Mucosa of descending colon (tissue), 3 donors: ENCODE data around the gene CXCL8. TPM values are rescaled to one million over a fixed set of nuclear protein-coding genes. Genes with fewer than 3 reads are reported as not detected.

ENCODE experiments used
- ATAC-seq: fragments of 200-7000 bp; cut with Tn5 transposase; one replicate; pipeline ENCODE4 v1.9.1; 2020; ENCODE audit warnings: mild to moderate bottlenecking, moderate library complexity
- DNase-seq, 3 donors: peaks; one replicate each; pipeline ENCODE4 v3.0.0-alpha.2; 2020
- H3K36me3 ChIP-seq: fragments of 200-600 bp; one replicate; pipeline ENCODE4 v1.8.0; 2021; ENCODE audit warnings: low read depth, mild to moderate bottlenecking
- H3K4me1 ChIP-seq: fragments of 200-600 bp; one replicate; pipeline ENCODE4 v1.8.0; 2021; ENCODE audit warnings: low read depth, mild to moderate bottlenecking
- H3K4me3 ChIP-seq: fragments of 200-600 bp; one replicate; pipeline ENCODE4 v1.8.0; 2021; ENCODE audit warnings: mild to moderate bottlenecking
- H3K9me3 ChIP-seq: fragments of 200-600 bp; one replicate; pipeline ENCODE4 v1.8.0; 2021; ENCODE audit warnings: mild to moderate bottlenecking
- CTCF ChIP-seq: fragments of 200-600 bp; IDR thresholded peaks from one replicate; pipeline ENCODE4 v1.8.0; 2022; ENCODE audit warnings: antibody characterized with exemption, mild to moderate bottlenecking
- intact Hi-C, 2 donors: fragments of 100-400 bp; cut with DNase I in 1 of 2; cut with micrococcal nuclease in 1 of 2; formaldehyde crosslinking; loops; one replicate each; pipeline versions ENCODE4 v1.11.0 to v1.11.1; 2022; cut with DNase I, micrococcal nuclease
- total RNA-seq, 3 donors: library from RNA; stranded (reverse); fragmentation: NEBNext Ultra II Directional in 2 of 3; extraction: Animal tissue kit (Norgen Biotek cat#: 25700) in 2 of 3; gene quantifications; one replicate each; pipeline versions ENCODE4 v1.2.1 to v1.2.4, GENCODE V29; 2021 to 2023
- donor health status: DM: no; HTN: no; CAD: no; lungs with moderate emphysema.
- donor health status: DM: no; HTN: no; CAD: no.
- donor health status: DM: no; HTN: yes; CAD: no.

The CXCL8 gene
- total RNA-seq, 3 donors from 2014 or later, result 0.73 to 44.6 (median 0.78) TPM

GRCh38 chr4:73725510-73725909, 14.9 kb upstream of the CXCL8 start:
- Histone ChIP-seq H3K4me1 (no peaks in the 10 kb centered on the region), H3K4me3 (no peak overlapping the region), H3K9me3 (no peaks in the 10 kb centered on the region), H3K36me3 (no peaks in the 10 kb centered on the region)
- DNase-seq, result no peak
- no peak for ATAC-seq
- no peak for TF ChIP-seq CTCF
- intact Hi-C loops, result no loop called here

- ATAC-seq, result peak; percentile 40
- no peak for DNase-seq
- intact Hi-C loops, result no loop called here
These were observed 14.4 kb upstream of the CXCL8 start for GRCh38 chr4:73725985-73726384.

GRCh38 chr4:73727685-73728084, 12.7 kb upstream of the CXCL8 start:
- ATAC-seq, result no peak

More at GRCh38 chr4:73725985-73726384, 14.4 kb upstream of the CXCL8 start:
- Histone ChIP-seq H3K9me3 (no peaks in the 10 kb centered on the region), H3K4me3 (no peak overlapping the region), H3K36me3 (no peaks in the 10 kb centered on the region), H3K4me1 (no peaks in the 10 kb centered on the region)
- TF ChIP-seq CTCF, result no peak

GRCh38 chr4:73728091-73728741, 12.2 kb upstream of the CXCL8 start:
- no peaks in the 10 kb centered on the region for H3K4me1 ChIP-seq
- ATAC-seq, result no peak
- H3K36me3 ChIP-seq, result no peaks in the 10 kb centered on the region
- H3K9me3 ChIP-seq, result no peaks in the 10 kb centered on the region
- no peak for DNase-seq
- intact Hi-C loops, result no loop called here
- TF ChIP-seq CTCF, result no peak
- H3K4me3 ChIP-seq, result no peak overlapping the region

More at GRCh38 chr4:73727685-73728084, 12.7 kb upstream of the CXCL8 start:
- Histone ChIP-seq H3K36me3 (no peaks in the 10 kb centered on the region), H3K9me3 (no peaks in the 10 kb centered on the region), H3K4me1 (no peaks in the 10 kb centered on the region), H3K4me3 (no peak overlapping the region)
- TF ChIP-seq CTCF, result no peak
- intact Hi-C loops, result no loop called here
- DNase-seq, result no peak

- DNase-seq (peak in 2 of 3 donors; percentile 53 to 76), ATAC-seq (peak; percentile 91)
- peak; percentile 57 for TF ChIP-seq CTCF
- intact Hi-C loops, result no loop called here
- Histone ChIP-seq H3K4me3 (no peak overlapping the region), H3K9me3 (no peaks in the 10 kb centered on the region), H3K4me1 (no peaks in the 10 kb centered on the region), H3K36me3 (no peaks in the 10 kb centered on the region)
These were observed 10.7 kb upstream of the CXCL8 start for GRCh38 chr4:73729534-73730165.
